HG03521 (cell line): ENCODE data around the gene ADAP1.
"Not testable (repeated sequence)": the region's sequence is repeated elsewhere in the genome, so short reads cannot be mapped to it uniquely, and the experiment has no call there.

Experiments
- ATAC-seq: cut with Tn5 transposase; IDR thresholded peaks from one replicate; pipeline ENCODE4 v1.9.1; 2021; ENCODE audit warnings: mild to moderate bottlenecking, moderate library complexity; ENCODE audit not compliant: unreplicated experiment

The ADAP1 gene

DNA sequence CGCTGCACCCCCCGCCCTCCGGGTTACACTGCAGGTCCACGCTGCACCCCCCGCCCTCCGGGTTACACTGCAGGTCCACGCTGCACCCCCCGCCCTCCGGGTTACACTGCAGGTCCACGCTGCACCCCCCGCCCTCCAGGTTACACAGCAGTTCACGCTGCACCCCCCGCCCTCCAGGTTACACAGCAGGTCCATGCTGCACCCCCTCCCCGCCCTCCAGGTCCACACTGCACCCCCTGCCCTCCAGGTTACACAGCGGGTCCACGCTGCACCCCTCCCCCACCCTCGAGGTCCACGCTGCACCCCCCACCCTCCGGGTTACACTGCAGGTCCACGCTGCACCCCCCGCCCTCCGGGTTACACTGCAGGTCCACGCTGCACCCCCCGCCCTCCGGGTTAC lies 30.4 kb downstream of the ADAP1 start:
- not testable (repeated sequence) for ATAC-seq

GRCh38 chr7:923108-924041 lies 31.1 kb downstream of the ADAP1 start:
- peak; percentile 73 for ATAC-seq

GRCh38 chr7:922334-923107 lies 32.0 kb downstream of the ADAP1 start:
- ATAC-seq = peak; percentile 6

DNA sequence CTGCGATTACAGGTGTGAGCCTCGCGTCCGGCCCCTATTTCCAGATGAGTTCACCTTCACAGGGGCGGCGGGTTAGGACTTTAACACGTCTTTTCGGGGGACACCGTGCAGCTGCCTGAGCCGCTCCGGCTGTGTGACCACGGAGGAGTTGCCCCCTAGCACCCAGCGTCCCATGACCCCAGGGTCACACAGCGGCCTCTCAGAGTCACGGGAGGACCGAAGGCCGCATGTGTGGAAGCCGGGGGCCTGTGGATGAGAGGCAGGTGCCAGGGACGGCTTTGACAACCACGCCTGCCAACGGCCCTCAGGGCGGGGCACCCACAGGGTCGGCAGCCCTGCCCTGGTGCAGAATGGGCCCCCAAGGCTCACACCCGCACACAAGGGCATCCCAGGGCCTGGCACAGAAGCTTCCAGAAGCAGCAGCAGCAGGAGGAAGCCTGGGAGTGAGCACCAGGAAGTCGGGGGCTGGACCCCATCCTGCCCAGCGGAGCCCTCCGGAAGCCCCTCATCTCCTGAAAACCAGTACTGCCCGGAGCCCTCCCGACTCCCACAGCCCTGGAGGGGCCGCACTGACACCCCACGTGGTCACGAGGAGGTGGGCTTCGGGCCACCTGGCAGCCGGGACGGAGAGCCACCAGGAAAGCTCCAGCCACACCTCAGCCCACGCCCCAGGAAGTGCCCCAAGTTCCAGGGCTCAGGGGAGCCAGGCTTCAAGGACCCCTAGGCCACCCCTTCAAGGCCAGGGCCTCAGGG lies 32.7 kb downstream of the ADAP1 start:
- no peak for ATAC-seq

- no peak for ATAC-seq
Observed at GRCh38 chr7:921071-921461, 33.4 kb downstream of the ADAP1 start.

GRCh38 chr7:920351-921070 lies 34.0 kb downstream of the ADAP1 start:
- ATAC-seq = no peak

DNA sequence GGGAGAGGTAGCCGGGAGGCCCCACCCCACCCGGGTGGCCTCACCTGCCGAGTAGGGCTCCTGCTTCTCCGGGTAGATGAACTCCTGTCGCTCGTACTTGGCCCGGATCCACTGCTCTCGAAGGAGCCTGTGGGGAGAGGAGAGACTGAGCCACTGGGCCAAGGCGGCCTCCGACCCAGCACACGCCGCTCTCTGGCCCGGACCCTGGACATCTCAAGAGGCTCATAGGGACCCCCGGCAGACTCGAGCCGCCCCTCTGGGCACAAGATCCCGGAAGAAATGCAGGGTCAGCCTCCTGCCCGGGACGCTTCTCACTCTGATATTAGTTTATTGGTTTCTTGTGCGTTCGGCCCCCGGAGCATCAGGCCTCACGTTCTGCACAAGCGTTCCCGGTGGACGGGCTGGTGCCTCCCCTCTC lies 34.5 kb downstream of the ADAP1 start:
- ATAC-seq = no peak

DNA sequence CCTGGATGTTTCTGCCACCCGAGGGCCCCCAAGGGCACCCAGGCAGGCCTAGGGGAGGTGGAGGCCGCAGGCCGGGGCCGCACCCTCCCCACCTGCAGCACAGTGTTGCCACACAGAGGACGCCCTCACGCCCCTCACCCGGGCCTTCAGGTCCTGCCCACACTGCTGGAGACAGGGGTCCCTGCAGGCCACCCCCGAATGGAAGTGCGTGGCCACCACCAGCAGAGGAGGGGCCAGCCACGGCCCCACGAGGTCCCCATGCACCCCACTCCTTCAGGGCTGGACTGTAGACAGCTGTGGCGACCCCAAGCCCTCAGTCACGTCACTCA lies 35.4 kb downstream of the ADAP1 start:
- no peak for ATAC-seq

- ATAC-seq = no peak
Observed at GRCh38 chr7:918441-919113, 35.9 kb downstream of the ADAP1 start.

GRCh38 chr7:918118-918425 lies 36.4 kb downstream of the ADAP1 start:
- no peak for ATAC-seq

DNA sequence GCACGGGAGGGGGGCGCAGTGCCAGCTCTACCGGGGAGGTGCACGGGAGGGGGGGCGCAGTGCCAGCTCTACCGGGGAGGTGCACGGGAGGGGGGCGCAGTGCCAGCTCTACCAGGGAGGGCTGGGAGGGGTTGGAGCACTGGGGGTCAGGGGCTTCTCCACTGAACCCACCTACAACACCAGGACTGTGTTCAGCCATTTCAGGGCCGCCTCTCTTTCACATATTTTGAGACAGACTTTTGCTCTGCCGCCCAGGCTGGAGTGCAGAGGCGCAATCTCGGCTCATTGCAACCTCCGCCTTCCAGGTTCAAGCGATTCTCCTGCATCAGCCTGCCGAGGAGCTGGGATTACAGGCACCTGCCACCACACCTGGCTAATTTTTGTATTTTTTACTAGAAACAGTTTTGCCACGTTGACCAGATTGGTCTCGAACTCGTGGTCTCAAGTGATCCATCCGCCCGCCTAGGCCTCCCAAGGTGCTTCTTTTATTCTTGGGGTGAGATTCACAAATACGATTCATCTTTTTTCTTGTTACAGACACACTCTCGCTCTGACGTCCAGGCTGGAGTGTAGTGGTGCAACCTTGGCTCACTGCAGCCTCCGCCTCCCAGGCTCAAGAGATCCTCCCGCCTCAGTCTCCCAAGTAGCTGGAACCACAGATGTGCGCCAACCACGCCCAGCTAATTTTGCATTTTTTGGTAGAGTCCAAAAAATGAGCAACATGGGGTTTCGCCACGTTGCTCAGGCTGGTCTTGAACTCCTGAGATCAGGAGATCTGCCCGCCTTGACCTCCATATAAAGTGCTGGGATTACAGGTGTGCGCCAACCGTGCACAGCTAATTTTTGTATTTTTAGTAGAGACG lies 37.0 kb downstream of the ADAP1 start:
- no peak for ATAC-seq

DNA sequence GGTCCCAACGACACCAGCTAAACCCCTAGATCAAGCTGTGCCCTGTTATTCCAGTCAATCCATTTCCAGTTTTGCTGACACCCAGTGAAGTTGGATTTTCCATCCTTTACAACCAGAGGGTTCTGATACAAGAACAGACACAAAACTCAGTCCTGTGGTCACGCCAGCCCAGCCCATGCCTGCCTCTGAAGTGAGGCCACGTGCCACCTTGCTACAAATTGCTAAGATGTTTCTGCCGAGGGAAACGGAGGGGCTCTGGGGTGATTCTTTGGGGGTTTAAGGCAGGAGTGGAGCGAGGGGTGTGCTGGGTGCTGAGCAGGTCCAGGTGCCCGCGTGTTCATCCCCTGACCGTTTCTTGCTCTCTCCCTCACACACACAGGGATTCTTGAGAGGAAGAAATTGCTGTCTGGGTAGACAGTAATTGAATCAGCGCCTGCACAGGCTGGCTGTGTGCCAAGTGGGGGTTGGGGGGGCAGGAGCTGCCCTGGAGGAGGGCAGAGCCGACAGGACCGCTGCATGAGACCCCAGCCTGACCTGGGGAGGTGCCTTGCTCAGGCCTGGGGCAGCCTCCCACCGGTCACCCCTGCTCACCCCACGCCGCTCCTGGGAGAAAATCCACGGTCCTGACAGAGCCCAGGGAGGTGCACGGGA lies 38.1 kb downstream of the ADAP1 start:
- no peak for ATAC-seq

GRCh38 chr7:915291-916218 lies 38.9 kb downstream of the ADAP1 start:
- ATAC-seq = no peak

DNA sequence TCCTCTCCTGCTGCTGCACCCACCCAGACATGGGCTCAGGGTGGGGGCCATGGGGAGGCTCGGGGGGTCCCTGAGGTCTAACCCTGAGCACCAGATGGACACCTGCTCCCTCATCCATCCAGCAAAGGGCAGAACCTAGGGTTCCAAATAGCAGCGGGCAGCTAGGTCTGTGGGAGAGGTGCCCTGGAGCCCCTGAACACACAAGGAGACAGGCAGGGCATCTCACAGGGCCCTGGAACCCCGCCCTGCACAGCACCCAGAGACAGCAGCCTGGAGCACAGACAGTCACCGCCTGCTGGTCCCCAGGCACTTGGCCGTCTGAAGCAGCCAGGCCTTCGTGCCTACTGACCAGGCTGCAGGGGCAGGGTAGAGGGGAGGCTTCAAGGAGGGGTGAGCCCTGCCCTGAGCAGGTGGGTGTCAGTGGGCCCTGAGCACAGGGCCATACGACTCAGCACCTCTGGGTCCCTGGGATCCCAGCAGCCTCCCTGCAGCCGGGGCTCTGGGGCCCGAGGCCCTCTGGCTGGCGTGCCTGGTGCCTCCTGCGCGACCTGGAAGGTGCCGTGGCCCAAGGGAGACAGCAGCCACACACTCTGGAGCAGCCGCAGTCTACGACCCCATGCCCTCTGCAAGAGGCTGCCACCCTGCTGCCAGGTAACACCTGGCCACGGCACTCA lies 39.8 kb downstream of the ADAP1 start:
- ATAC-seq = no peak

DNA sequence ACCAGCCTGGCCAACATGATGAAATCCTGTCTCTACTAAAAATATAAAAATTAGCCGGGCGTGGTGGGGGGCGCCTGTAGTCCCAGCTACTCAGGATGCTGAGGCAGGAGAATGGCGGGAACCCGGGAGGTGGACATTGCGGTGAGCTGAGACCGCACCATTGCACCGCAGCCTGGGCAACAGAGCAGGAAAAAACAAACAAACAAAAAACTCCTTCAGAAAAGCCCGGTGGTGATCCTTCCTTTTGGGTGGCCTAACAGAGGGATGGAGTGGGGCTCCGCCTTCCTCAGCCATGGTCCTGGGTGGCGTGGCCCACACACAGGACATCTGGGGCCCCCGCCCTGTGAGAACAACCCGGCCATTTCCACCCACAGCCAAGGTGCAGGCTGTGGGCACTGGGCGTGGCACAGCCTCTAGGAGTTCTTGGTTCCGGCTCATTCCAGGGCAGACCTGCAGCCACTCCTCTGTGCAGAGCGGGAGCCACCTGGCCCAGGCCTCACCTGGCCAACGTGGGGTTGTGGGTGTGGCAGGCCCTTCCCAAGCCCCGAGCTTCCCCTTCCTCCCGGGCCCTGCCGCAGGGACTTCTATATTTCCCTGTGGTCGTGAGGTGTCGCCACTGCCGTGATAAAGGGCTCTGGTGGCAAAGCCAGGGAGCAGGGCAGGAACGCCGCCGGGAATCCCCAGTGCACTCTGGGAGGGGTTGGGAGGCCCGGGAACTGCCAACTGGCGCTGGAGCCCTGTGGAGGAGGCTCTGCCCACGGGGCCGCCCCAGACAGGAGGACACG lies 40.6 kb downstream of the ADAP1 start:
- ATAC-seq = no peak

DNA sequence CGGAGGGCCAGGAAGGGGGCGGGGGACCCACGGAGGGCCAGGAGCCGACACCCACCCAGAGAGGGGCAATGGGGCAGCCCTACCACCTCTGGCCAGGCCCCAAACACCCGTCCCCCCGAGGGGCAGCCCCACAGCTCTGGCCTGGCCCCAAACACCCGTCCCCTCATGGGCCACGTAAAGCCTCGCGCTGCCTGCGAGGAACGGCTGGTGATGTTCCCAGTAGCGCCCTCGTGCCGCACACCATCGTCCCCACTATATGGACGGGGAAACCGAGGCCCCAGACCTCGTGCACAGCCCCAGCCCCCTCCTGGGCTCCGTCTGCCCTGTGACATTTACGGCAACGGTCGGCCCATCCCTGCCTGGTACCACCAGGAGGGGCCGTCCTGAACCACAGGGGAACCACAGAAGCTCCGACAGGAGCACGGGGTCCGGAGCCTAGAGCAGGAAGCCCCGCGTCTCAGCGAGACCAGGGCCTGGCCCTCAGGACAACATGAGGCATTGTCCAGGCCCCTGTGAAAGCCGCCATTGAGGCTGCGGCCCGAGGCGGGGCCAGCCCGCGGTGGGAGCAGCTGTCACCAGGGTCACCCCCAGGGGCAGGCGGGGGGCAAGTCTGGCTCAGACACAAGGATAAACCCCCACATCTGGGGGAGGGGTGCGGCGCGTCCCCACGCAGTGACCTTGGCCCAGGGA lies 42.5 kb downstream of the ADAP1 start:
- no peak for ATAC-seq
